HG03196 (cell line): ENCODE data around the gene RAD23B.

Experiments
- ATAC-seq: cut with Tn5 transposase; IDR thresholded peaks from one replicate; pipeline ENCODE4 v1.9.1; 2021; ENCODE audit not compliant: unreplicated experiment

The RAD23B gene

DNA sequence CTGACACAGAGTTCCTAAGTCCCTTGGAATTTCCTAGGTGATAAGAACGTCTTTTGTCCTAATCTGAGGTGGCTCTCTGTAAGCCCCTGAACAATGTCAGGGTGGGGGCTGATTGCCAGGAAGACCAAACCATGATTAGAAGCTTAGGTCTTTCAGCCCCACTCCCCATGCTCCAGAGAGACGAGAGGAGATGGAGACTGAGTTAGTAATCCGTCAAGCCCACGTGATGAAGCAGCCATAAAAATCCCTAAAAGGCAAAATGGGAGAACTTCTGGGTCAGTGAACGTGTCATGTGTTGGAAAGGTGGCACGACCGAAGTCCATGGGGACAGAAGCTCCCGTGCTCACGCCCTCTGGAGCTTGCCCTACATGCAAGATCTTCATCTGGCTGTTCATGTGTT lies 85.6 kb downstream of the RAD23B start:
- no peak for ATAC-seq

DNA sequence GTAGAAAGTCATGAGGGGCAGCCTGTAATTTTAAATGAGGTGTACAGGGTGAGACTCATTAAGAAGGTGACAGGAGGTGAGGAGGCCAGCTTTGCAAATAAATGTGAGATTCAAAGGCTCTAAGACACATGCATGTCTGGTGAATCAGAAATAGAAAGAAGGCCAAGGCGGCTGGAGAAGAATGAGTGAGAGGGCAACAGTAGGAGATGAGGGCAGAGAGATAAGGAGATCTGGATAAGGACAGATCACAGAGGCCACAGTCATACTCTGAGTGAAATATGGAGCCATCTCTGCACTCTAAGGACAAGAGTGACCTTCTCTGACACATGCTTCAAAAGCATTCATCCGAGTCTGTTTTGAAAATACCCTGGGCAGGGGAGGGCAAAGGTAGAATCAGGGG lies 90.7 kb downstream of the RAD23B start:
- no peak for ATAC-seq

DNA sequence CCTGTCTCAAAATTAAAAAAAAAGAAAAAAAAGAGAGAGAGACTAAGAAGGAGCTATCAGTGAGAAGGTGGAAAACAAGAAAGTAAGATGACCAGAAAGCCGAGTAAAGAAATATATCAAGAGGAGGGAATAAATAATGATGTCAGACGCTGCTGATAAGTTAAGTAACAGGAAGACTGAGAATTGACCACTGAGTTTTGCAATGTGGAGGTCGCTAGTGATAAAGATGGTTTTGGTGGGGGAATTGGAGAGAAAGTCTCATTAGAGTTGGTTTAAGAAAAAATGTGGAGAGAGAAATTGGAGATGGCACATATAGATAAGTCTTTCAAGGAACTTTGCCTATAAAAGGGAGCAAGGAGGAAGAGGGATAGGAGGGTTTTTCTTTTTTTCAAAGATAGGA lies 91.9 kb downstream of the RAD23B start:
- no peak for ATAC-seq

DNA sequence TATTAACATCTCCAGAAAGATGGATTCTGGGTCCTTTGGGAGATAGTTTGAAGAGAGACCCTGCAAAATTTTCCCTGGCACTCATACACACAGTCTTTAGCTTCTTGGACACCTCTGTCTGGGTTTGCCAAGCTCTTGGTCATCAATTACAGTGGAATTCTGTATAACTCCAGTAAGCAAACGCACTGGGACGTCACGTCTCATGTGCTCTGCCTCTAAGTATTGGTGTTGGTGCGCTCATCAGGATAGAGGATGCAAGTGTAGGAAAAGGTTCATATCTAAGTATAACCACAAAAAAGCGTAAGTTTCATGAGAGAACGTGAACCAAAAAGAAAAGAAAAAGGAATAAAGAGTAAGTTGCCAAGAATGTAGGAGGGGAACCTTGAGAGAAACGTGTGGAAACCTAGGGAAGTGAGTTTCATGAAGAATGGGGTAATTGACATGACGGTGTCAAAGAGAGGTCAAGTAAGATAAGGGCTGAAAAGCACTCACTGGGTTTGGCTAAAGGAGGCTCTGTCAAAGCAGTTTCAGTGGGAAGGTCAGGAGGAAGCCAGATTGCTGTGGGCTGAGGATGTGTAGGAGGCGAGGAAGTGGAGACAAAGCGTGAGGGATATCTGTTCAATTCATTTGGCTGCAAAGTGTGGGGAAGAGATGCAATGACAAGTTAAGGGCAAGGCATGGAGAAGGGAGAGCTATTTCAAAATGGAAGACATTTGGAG lies 92.7 kb downstream of the RAD23B start:
- no peak for ATAC-seq

DNA sequence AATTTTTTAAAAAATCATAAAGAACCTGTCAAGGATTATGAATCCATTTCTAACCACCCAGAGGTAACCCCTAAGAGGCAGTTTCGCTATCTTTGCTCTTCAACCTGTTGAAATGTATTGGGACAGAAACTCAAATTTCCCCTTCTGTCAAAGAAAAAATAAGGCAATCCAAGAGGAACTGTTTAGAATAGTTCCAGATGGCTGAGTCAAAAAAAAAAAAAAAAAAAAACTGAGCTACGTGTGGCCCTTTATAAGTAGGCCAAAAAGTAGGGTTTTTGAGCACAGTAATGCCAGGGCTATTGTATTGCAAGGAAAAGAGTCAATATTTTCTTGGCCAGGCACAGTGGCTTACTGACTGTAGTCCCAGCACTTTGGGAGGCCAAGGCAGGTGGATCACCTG lies 94.9 kb downstream of the RAD23B start:
- no peak for ATAC-seq
